DMS153 treated with DMSO at 0.1 percent for 48 hours (cell line): ENCODE results near the gene PDIA5.
A peak's percentile ranks its signal among the peaks of the same experiment; 100 is the strongest.

ENCODE experiments used
- DNase-seq: peaks from one replicate; lab custom pipeline; 2025; ENCODE audit not compliant: unreplicated experiment; lab: John Stamatoyannopoulos, UW

PDIA5 gene

DNA sequence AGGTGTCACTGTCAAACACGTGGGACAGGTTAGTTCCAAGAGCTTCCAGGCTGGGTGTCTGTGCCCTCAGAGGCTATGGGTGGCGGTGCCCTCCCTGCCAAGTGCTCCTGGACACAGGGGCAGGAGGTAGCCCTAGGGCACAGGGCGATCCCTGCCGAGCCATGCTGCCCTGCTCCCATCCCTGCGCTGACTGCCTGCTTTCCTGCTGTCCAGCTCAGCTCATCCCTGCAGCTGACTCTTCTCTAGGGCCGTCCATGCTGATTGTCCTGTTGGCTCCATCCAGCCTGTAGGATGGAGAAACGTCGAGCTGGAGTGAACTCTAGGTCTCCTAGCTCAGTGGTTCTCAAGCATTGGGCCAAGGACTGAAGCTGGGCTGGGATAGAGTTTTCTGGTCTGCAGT lies 3.7 kb downstream of the PDIA5 start:
- no peak for DNase-seq

DNA sequence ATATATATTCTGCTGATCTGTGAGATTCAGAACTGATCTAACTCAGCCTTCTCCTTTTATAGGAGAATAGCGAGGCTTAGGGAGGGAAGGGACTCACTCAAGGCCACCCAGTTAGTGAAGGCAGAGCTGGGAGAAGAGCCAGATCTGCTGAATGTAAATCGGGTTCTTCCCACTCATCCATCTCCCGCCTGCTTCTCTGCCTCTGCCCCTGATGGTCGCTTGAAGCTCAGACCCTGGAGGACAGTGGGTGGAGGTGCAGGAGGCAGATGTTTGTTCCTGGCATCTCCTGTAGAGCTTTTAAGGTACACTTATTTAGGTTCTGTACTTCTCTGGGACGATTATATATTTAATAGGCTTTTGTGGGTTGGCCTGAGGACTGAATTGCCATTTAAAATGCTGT lies 4.3 kb downstream of the PDIA5 start:
- no peak for DNase-seq

DNA sequence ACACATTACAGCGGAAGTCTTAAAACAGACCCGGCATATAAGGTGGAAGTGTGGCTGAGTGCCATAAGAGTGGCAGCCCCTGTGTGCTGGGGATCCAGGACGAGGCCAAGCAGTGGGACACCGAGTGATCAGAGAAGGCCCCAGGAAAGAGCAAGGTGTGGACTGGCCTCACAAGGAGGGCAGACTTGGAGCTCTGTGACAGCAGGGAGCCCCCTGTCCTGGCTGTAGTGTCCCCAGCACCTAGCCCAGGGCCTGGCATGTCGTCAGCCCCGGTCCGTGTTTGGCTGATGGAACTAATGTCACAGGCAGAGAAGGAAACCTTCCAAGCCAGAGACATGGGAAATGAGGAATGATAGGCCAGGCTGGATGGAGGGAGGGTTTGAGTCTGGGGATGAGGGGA lies 4.8 kb downstream of the PDIA5 start:
- DNase-seq = no peak

DNA sequence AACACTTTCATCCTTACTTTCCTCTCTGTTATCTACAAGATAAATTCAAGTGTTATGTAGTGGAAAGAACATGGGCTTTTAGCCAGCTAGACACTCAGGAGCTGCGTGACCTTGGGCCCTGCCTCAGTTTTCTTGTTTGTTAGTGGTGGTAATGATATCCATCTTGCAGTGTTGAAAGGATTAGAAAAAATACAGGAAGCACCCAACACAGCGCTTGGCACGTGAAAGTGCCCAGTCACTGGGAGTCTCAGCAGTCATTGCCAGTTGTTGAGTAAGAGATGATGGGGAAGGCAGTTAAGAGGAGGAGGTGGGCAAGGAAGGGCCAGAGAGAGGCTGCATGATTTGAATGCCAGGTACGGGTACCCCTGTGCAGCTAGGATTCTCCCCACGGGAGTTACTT lies 5.3 kb downstream of the PDIA5 start:
- DNase-seq = no peak

DNA sequence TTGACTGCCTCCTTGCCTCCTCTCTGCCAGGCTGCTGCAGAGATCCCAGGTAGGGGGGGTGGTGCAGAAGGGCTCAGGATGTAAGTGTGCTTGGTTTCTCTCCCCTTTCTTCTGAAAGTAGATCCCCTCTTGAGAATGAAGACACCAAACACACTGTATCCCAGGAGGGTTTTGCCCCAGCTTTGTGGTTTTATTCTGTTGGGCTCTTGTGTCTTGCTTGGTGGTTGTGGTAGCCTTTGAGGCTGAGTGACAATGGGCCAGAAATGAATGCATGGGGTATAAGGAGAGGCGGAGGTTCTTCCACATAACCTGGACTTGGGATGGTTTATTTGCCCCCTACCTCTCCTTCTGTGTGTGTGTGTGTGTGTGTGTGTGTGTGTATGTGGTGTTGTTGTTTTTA lies 5.7 kb downstream of the PDIA5 start:
- no peak for DNase-seq

DNA sequence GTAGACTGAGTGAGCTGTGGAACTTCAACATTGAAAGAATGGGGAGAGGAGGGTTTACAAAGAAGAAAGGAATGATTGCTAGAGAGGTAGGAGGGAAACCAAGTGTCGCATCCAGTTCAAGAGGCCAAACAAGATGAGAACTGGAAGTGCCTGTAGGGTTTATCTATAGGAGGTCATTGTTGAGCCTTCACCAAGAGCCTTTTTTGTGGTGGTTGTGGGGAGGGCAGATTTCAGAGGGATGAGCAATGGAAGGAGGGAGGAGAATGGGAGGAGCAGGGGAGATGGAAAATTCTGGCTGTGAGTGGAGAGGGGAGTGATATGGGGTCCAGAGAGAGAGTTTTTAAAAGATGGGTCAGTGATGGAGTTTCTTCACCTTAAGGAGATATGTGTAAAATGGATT lies 8.5 kb downstream of the PDIA5 start:
- no peak for DNase-seq

DNA sequence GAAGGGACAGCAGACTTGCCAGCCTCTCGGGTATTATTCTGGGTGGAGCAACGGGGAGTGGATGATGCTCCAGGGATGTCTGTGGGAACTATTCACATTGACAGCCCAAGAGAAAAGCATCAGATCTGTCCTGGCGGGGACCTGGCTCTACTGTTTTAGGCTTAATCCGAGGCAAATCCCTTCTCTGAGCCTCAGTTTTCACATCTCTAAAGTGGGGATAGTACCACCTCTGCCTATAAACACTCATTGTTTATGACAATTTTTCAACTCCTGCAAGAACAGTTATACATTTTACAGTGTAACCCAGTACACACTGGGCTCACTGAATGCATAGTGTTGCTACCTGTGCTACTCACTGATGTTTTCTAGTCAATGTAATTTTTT lies 9.3 kb downstream of the PDIA5 start:
- DNase-seq = no peak

DNA sequence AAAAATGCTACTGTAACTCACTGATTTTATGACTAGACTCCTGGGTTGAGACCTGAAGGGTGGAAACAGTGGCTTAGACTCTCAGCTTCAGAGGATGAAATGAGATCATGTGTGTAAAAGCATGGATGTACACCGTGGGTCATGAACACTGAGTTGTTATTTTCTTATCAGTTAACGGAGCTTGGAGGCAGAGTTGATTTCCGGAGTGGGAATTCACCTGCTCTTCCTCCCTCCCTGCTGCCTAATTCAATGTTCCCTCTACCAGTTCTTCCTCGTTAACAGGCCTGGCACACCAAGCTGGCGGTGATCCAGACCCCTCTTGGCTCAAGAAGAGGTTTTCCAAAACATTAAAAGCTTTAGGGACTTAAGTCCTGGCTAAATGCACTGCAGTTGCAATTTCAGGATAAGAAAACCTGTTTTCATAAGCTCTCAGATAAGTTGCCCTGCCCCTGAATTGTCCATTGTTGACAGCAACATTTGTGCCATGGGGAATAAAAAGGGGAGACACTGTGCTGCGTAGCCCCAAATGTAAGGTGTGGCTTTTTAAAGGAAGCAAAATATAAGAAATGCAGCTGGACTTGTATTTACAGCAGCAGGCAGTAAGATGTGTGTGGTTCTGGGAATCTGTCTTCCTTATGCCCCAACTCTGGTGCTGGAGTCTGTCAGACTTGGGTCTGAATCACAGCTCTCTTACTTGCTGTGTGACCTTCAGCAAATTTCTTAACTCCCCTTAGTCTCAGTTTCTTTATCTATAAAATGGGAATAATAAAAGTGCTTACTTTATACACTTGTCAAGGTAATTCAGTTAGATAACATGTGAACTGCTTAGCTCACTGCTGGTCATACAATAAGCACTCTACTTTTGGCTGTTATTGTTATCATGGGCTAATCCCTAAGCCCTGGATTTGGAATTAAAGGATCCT lies 9.9 kb downstream of the PDIA5 start:
- peak; percentile 42 for DNase-seq

DNA sequence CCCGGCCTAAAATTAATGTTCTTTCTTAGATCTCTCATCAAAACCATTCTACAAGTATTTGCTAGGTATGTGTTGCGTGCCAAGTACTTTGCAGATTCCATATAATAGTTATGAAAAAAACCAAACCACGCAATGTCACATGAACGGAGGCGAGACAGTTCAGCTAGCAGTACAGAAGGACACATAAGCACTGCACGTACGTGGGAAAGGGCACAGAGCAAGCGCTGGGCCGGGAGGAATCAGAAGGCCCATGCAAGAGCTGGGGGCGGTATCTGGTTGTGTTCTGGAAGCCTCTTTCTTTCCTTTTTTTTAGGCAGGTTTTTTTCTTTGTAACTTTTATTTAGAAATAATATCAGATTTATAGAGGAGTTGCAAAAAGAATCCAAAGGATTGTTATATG lies 11.3 kb downstream of the PDIA5 start:
- no peak for DNase-seq

DNA sequence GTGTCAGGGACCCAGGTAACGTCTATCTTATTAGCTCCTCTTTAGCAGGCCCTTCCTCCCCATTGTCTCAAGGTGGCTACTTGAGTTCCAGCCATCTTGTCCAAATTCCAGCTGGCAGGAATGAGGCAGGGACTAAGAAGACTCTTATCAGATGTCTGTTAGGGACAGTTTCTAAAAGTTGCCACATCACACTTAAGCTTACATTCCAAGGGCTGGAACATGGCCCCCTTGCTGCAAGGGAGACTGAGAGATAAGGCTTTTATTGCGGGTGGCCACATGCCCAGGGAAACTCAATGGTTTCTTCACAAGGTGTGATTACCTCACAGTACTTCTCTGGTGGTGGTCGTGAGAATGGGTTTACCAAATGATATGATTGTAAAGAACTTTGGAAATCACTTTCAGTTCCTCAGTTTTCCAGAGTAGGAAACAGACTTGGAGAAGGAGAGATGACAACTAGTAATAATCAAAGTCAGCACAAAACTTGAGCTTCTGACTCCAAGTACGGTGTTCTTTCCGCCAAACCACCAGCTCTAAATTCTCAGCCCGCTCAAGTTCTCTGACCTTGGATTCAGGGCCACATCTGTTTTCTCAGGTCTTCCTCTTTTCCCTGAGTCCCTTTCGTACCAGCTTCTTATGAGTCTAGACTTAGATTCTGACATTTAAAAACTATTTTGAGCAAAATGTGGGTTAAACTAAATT lies 14.2 kb downstream of the PDIA5 start:
- DNase-seq = no peak

DNA sequence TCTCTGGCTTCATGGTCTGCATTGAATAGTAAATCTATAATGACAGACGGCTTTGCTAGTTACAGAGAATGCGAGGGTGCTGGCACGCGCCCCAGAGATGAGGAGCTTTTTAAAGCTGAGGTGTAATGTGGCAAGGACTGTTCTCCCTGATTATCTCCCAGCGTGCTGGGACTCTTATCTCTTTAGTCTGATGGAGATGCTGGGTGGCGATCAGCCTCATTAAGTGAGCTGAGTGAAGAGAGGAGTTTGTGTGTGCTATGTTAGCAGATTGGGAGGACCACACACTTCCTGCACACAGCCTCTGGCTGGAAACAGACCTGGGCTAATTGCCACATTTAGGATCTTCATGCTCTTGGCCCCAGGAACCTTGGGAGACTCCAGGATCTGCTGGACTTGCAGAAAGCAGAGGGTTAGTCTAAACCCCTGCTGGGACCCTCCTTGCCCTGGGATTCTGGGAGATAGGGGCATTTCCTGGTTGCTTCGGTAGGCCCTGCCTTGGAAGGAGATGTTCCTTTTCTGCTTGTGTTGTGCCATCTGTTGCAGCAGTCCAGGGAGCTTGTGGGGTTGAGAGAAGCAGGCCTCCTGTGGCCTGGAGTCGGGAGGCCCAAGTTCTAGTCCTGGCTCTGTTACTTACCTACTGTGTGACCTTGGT lies 15.0 kb downstream of the PDIA5 start:
- DNase-seq = no peak

DNA sequence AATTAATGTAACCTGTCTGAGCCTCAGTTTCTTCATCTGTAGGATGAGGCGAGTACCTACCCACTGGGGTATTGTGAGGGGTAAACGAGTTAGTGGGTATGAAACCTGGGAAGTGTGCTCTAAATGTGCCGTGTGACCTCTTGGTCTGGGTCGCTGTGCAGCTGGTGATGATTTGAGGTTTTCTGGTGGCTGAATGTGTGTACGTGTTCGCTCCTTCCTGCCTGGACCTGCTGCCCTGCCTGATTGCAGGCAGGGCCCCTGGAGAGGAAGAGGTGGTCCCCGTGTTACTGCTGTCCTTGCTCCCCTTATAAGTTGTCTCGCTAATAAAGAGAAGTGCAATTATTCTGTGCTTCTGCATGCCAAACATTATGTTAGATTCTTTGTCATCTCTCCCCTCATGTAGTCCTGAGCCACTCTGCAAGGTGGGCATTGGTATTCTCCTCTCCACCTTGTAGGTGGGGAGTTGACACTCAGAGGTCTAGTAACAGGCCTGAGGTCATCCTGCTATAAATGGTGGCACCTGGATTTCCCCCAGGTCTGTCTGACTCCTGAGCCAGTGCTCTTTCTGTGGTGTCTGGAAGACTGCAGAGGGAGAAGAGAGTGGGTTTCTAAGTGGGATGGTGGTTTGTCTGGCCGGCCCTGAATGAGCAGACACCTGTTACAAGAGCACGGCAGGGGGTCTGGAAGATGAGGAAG lies 15.7 kb downstream of the PDIA5 start:
- no peak for DNase-seq

DNA sequence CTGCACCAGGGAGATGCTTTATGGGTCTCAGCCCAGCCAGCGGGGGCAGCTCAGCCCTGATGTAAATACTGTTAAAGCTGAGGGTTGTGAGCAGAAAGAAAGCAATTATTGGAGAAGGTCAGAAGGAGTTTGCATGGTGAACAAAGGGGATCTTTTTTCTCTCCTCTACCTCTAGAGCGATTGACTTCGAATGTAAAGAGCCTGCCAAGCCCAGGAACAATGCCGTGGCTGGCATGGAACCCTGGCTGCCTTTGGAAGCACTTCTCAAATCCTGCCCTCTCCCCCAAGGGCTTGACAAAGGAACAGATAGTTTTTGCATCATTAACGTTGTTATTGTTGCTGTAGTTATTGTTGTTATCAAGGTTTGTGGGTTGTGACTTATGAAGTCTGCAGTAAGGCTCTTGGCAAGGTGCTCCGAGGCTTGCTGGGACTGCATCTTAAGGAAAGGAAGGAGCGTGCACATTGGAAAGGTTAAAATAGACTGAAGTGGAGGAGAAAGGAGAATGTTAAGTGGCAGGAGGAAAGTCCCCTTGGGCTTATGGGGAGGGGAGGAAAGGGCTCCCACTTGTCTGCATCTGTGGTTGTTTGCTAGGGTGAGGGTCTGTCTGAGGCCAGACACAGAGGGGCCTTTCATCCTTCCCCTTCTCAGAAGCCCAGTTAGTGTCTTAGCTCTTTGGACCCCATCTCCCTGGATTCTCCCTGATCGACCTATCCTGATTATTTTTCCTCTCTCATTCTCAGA lies 16.7 kb downstream of the PDIA5 start:
- DNase-seq = no peak

DNA sequence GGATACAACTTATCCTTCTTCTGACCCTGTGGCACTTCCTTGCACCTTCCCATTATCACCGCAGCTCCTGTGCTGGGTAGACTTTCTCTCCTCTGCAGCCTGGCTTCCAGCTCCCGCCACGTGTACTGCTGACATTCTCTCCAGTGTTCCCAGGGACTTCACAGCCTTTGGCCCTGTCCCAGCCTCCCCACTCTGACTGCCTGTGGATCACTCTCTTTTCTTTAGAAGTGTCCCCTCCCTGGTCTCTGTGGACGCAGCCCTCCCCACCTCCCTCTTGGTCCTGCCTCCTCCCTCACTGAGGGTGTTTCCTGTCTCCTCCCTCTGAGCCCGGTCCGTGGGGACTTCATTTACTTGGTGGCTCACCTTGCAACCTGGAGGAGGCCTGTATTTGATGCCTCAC lies 17.4 kb downstream of the PDIA5 start:
- no peak for DNase-seq

DNA sequence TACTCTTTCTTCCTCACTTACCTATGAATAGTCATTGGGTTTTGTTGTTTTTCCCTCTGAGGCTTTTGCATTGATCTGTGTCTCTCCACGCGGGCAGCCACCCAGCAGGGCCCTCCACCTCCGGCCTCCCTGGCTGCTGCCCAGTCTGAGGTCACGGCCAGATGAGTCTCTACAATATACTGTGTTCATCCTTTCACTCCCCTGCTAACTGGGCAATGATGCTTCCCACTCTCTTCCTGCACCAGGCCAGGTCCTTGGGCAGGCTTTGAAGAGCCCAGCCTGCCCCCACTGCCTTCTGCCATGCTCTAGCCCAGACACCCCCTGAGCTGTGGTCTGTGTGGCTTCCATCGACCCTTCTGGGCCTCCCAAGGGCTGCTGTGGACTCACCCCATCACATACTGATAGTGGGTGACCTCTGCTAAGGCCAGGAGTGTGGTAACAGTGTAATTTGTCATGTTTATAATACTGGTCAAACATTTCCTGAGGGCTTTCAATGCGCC lies 18.0 kb downstream of the PDIA5 start:
- DNase-seq = no peak

DNA sequence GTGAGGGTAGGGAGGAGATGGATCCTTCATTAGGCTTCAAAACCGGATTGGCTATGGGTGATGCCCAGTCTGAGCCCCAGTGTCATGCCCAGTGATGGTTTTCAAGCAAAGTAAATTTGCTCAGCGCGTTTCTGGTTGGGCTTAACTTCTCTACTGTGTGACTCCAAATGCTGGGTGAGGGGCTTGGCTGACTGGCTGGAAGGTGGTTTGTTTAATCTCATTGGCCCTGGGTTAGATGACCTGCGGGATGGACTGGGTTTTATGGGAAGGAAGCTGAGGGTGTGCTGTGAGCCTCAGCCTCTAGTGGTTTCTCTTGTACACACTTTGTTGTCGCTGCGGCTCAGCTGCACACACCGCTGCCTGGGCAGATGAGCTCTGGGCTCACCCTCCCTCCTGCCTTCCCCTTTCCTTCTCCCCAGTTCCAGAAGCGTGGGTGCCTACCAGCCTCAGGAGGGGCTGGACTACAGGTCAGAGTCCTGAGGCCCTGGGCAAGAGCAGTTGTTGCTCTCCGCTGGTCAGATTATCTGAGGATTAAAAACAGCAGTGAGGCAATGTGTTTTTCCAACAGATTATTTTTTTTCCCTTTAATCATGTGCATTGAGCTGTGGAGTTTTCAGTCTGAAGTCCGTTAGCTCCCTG lies 18.6 kb downstream of the PDIA5 start:
- no peak for DNase-seq

DNA sequence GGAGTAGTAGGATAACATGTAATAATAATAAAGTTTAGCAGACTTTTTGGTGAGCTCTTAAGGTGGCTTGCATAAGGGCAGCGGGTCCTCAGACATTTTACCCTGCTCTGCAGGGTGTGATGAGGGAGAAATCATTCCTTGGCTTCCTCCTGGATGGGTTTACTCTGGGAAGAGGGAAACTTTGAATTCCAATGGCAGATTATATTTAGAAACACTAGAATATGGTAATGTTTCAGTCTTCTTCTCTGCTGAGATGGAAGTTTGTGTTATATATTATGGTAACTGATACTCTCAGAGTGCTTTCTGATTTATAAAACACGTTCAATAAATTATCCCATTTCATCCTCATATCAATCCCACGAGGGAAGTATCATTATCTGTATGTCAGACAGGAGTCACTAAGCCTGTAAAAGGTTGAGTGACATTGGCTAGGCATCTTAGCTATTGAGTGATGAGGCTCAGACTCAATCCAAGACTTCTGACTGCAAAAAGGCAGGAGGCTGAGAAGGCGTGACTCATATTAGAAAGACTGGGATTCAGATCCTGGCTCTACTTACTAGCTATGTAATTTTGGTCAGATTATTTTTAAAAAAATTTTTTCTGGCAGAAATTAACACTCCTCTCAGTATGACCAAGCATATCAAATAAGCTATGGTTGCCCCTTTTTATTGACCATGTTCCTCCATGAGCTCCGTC lies 19.3 kb downstream of the PDIA5 start:
- DNase-seq = no peak

DNA sequence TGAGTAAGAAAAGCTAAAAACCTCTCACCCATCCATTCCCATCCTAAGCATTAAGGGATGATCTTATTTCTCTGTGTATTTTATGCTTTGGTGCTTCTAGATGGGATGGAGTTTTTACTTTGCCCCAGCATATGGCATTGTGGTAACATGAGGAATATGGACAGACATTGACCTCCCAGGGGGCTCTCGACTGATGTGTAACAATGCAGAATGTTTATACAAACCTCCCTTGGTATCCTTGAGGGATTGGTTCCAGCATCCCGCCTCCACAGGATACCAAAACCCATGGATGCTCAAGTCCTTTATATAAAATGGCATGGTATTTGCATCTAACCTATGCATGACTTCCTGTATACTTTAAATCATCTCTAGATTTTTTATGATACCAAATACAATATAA lies 21.6 kb downstream of the PDIA5 start:
- no peak for DNase-seq

DNA sequence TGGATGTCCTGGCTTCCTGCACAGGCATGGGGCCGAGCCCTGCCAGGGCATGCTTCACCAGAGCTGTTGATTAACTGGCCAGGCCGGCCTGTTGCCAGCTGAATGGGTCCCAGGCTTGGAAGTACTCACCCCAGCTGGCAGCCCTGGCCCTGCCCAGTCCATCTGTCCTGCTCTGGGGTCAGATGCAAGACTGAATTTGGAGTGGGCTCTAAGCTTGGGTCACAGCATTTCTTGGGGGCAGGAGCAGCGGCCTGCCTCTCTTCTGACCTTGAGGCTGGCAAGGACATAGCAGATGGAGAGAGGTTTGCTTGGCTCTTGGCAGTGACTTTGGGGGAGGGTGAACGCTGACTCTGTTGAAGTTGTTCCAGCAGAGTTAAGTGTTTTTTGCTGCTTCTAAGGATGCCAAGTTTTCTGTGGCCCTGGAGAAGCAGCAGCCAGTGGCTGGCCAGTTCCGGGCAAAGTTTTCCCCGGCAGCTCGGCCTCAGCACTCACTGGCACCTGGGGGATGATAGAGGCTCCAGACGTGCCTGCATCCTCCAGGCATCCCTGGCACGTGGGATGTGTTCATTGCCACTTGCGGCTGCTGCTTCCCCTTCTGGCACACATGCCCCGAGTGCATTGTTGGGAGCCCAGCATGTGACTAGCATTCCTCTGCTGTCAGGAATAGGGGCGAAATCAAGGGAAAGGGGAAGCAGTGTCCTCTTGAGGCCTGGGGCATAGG lies 22.9 kb downstream of the PDIA5 start:
- DNase-seq = no peak
